CD4-positive, alpha-beta T cell treated with Interleukin-17A for 1 hour (primary cell): ENCODE data around the gene MTFR1L.

ENCODE experiments used
- DNase-seq: peaks from one replicate; pipeline ENCODE4 v3.0.0-alpha.2; 2020

MTFR1L gene

DNA sequence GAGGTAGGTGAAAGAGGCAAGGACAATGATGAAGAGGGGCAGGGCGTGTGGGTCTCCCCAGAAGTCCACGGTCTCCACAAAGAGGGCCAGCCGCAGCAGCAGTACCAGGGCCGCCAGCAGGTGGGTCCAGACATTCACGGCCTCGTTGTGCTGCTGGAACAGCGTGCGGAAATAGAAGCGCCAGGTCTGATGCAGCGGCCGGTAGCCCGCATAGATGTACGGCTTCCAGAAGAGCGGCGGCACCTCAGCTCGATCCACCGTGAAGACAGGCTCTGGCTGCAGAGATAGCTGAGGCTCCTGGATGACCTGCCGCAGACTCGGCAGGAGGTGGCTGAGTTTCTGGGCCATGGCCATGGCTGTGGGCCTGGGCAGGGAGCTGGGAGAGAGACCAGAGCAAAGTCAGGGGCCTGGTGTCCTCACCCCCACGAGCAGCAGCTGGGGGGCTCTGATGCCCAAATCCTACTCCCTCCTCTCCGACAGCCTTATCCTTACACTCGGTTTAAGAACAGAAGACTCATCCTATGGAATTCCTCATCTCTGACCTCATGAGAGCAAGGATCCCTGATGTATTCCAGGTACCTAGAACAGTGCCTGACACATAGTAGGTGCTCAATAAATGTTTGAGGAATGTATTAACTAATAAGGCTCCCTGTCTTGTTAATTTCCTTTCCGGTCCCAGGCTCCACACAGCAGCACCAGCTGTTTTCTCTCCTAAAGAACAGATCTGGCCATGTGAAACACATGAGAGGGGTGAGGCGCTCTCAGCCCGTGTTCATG is 43.9 kb downstream of the MTFR1L start:
- DNase-seq, result no peak

DNA sequence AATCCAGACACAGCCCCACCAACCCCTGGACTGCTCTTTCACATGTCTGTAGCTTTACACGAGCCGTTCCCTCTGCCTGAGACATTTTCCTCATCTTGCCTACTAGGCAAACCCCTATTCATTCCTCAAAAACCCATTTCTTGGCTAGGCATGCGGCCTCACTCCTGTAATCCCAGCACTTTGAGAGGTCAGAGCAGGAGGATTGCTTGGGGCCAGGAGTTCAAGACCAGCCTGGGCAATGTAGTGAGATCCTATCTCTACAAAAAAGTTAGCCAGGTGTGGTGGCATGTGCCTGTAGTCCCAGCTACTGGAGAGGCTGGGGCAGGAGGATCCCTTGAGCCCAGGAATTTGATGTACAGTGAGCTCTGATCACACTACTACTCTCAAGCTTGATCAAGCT is 44.7 kb downstream of the MTFR1L start:
- no peak for DNase-seq

- DNase-seq, result no peak
Measured at GRCh38 chr1:25866288-25866687, 46.5 kb downstream of the MTFR1L start.

- DNase-seq, result no peak
Measured at GRCh38 chr1:25867210-25867991, 47.6 kb downstream of the MTFR1L start.

GRCh38 chr1:25869909-25870606 is 50.3 kb downstream of the MTFR1L start:
- no peak for DNase-seq

- DNase-seq, result no peak
Measured at GRCh38 chr1:25870614-25871013, 50.9 kb downstream of the MTFR1L start.

DNA sequence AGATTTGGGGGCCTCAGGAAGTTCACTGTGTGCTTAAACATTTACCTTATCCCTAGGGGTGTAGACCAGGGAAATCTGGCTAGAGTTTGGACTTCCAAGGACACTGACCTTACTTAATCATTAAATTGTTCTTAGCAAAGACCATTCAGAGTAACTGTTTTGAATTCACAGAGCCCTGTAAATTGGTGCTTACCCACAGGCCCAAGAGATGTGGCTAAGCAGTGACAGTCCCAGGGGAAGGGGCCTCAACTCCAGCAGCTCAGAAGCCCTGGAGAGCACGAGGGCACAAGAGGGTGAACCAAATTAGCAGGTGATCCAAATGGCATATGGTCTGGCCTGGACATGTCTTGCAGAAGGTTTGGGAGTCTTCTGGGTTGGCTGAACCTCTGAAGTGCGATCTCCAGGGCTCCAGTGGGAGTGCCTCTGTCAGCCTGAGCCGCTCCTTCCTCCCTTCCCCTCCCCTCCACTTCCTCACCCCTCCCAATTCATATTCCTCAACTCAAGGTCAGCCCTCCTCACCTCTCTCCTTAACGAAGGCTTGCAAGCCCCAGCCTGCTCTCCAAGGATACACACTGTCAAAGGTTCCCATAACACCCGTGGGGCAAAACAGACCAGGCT is 51.4 kb downstream of the MTFR1L start:
- no peak for DNase-seq

DNA sequence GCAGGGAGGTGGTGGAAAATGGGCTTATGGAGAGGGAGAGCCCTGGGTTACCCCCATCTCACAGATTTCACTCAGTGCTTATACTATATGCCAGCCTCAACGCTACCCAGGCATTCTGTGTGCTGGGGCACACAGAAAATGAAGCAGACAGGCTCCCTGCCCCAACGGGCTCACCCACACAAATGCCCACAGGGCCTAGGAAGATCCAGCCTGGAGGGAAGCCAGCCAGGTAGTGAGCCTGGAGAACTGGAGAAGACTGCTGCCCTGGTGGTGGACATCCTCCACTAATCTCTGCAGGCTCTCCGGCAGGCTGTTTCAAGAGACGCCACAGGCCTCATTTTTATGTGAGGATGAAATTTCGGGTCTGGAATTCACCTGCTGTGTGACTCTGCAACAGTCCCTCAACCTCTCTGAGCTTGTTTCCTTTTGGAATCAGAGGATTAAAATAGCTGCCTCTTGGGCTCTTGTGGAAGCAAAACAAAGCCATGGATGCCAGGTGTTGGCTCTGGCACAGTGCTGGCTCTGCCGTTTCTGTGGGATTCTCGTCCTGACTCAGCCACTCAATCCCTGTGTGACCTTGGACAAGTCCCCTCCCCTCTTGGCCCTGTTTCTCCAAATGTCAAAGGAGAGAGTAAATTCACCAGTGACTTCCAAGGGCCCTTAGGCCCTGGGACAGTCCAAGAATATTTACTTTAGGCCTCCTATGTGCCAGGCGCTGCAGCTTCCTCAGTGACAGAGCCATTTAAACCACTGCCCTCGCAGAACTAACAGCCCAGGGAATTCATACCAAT is 52.1 kb downstream of the MTFR1L start:
- no peak for DNase-seq

DNA sequence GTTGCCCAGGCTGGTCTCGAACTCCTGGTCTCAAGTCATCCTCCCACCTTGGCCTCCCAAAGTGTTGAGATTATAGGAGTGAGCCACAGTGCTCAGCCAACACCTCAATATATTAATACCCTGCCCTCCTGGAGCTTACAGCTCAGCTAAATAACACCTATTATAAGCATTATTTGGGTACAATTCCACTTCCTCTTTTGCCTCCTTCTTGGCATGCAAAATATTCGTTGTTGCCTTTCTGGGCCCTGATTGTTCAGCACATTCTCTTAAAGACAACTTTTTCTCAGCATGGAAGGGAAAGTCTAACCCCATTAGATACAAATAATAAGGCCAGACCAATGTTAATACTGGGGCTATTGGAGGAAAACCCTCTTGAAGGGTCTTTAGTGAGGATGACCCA is 53.0 kb downstream of the MTFR1L start:
- DNase-seq, result no peak

- DNase-seq, result no peak
Measured at GRCh38 chr1:25873120-25873519, 53.4 kb downstream of the MTFR1L start.

DNA sequence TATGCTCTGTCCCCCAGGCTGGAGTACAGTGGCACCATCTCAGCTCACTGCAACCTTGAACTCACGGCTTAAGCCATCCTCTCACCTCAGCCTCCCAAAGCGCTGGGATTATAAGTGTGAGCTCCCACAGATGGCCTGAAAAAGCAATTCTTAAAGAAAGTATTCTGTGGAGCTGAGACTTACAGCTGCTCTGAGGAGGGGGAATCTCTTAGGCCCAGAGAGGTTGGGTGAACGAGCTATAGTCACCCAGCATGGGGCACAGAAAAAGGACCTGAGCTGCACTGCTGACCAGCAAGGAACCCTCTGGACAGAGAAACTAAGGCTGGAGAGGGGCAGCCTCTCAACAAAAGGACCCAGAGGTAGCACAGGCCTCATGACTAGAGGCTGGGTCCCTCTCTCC is 54.5 kb downstream of the MTFR1L start:
- no peak for DNase-seq

GRCh38 chr1:25874635-25875153 is 54.9 kb downstream of the MTFR1L start:
- DNase-seq, result no peak

DNA sequence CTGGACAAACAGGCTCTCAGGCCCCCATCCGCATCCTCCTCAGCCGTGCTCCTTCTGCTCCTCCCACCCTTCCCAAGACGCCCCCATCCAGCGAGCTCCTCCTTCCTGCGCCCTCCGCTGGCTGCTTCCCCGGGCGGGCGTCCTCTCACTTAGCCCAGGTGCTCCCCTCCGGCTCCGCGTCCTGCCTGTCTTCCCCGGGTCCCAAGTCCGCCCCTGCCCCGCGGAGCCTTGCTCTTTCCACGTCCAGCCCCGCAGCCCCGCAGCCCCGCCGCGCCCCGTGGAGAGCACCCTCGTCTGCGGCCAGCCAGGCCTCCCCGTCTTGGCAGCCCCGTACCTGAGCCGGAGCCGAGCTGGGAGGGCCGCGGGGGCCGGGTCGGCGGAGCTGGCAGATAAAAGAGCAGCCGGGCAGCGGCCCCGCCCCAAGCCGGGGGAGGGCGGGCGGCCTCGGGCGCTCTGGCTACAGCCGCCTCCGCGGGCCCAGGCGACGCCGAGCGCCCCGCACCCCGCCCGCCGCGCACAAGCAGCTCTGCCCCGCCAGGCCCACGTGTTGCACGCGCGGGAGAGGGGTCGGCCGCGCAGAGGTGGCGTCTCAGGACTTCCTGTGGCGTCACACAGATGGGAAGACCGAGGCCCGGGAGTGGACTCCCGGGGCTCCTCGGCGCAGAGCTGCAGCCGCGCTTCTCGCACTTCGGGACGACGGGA is 55.6 kb downstream of the MTFR1L start, which contains the start of gene PAQR7:
PAQR7 (minus strand) TSS at position 555 of the 702 bp plus-strand sequence. CDS start 11,869 bp downstream, outside the sequence.
- DNase-seq, result peak; percentile 66

GRCh38 chr1:25875856-25876692 is 56.3 kb downstream of the MTFR1L start:
- DNase-seq, result peak; percentile 37

DNA sequence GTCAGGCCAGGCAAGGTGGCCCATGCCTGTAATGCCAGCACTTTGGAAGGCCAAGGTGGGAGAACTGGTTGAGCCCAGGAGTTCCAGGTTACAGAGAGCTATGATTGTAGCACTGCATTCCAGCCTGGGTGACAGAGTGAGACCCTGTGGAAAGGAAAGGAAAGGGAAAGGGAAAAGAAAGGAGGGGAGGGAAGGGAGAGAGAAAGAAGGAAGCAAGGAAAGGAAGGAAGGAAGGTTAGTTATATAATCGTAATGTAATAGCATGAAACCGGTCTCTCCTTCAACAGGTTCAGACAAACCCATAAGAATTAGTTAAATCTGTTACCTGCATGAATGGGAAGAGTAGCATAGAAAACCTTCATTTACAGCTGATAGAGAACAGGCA is 56.9 kb downstream of the MTFR1L start:
- DNase-seq, result no peak

- DNase-seq, result no peak
Measured at GRCh38 chr1:25877155-25877554, 57.4 kb downstream of the MTFR1L start.

- DNase-seq, result no peak
Measured at GRCh38 chr1:25878690-25879089, 58.9 kb downstream of the MTFR1L start.

GRCh38 chr1:25879675-25880074 is 59.9 kb downstream of the MTFR1L start:
- no peak for DNase-seq

- DNase-seq, result no peak
Measured at GRCh38 chr1:25880518-25880917, 60.8 kb downstream of the MTFR1L start.

- no peak for DNase-seq
Measured at GRCh38 chr1:25881266-25881665, 61.5 kb downstream of the MTFR1L start.
